Hematopoietic multipotent progenitor cell treated with erythropoietin and hydrocortisone succinate and interleukin-3 and kit ligand, for 6 days (in vitro differentiated cells): ENCODE results near the gene GLB1L3.

Source experiments
- DNase-seq: peaks from one replicate; pipeline ENCODE4 v3.0.0-alpha.2; 2015

The GLB1L3 gene

DNA sequence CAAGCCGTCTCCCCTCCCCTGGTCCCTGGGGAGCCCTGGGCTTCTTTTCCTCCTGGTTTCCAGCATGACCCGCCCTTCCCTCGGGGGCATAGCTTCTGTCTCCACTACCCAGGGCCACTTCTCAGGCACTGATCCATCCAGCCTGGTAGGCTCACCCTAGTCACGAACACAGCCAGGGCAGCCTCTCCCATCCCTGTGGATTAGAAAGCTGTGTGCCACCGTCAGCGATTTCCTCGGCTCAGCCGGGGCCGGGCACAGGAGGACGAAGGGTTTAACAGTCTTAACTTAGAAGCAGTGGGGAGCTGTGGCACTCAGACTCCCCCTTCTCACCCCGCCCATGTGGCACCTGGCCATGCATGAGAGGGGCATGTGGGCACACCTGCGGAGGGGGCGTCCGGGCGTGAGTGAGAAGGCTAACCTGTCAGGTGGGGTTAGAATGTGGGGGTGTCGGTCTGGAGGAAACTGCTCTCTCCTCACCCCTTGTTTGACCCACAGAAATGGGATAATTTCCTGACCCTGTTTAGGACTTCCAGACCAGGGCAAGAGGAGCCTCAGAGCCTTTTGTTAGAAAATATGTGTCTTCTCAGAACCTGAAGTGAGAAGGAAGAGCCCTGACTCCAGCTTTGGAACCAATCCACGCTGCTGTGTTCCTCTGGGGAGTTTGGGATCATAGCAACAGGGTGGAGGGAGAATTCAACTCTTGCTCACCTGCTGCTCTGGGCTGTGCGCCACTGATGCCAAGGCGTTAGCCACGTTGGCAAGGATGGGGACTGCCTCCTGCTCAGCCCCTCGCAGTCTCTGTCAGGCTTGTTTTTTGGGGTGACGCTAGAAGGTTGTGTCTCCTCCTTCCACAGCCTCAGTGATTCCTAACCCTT lies 70.2 kb downstream of the GLB1L3 start:
- DNase-seq, result no peak

DNA sequence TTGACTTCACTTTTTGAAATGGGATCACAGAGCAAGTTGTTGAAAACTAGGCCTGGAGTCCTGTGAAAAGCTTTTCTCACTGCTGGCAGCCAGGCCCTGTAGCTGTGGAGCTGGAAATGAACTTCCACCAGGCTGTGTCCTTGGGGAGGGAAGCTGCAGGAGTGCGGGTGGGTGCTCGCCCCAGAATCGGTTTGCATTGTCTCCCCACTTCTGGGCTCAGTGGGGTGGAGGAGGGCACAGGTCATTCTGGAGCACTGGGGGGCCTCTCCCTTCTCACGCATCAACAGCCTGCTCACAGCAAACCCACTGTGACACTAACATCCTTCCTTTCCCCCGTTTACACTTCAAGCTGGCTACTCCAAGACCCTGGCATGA lies 70.8 kb downstream of the GLB1L3 start:
- no peak for DNase-seq

DNA sequence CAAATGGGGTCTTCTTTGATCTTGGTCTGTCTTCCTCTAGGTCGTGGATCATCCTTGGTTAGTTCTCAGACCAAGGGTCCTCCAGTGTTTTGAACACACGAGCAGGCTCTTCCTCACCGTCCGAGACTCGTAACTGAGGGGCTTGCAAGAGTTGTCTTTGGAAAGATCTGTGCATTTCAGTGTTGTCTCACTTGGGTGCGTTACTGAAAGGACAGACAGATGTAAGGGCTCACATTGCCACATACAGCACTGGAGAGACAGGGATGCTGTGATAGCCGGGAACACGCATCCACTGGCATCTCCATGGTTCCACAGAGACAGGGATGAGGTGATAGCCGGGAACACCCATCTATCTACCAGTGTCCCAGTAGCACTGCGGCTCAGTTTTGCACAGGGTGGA lies 71.3 kb downstream of the GLB1L3 start:
- no peak for DNase-seq

DNA sequence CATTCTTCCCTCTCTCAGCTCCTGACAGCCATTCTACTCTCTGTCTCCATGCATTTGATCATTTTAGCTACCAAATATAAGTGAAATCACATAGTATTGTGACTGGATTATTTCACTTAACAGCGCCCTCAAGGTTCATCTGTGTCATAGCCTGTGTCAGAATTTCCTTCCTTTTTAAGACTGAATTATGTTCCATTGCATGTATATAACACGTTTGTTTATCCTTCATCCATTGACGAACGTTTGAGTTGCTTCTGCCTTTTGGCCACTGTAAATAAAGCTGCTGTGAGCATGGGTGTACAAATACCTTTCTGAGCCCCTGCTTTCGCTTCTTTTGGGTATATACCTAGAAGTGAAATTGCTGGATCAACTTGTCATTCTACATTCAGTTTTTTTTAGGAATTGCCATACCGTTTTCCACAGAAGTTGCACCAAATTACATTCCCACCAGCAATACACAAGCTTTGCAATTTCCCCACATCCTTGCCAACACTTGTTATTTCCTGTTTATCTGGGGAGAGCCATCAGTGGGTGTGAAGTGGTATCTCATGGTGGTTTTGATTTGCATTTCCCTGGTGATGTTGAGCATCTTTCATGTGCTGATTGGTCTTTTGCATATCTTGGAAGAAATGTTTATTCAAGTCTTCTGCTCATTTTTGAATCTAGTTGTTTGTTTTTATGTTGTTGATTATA lies 73.1 kb downstream of the GLB1L3 start:
- DNase-seq, result no peak

DNA sequence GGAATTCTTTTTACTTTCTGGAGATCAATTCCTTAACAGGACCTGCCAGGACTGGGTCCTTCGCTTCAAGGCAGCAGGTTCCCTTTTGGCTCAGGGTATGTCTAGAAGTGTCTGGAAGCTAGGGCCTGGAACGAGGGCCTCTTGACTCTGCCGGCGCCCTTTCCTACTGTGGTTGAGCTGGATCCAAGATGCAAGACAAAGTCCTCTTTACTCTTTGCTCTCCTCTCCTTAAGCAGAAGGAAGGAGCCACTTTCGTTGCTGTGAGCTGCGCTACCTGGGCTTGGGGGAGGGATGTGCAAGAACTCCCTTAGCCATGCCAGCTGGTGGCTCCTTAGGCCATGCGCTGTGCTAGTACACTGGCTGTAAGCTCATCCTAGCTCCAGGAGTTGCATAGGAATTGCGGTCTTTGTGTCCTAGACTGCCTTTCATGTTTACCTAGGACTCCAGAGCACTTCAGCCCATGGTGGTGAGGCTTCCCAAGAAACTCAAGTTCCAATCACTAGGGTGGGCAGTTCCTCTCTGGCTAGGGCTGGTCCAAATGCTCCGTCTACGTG lies 73.7 kb downstream of the GLB1L3 start:
- no peak for DNase-seq

DNA sequence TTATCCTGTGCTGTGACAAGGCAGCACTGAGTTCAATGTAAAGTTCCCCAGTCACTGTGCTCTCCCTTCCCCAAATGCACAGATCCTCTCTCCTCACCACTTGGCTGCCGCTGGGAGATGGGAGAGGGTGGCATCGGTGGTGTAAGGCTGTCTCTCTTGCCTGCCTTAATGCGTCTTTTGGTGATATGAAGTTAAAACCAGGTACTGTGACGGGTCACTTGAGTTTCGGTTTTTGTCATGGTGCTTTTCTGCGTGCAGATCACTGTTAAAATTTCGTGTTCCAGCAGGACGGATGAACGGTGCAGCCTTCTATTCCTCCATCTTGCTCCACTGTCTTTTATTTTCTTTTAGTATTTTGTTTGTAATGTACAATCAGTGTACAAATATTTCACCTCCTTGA lies 74.2 kb downstream of the GLB1L3 start:
- DNase-seq, result no peak

DNA sequence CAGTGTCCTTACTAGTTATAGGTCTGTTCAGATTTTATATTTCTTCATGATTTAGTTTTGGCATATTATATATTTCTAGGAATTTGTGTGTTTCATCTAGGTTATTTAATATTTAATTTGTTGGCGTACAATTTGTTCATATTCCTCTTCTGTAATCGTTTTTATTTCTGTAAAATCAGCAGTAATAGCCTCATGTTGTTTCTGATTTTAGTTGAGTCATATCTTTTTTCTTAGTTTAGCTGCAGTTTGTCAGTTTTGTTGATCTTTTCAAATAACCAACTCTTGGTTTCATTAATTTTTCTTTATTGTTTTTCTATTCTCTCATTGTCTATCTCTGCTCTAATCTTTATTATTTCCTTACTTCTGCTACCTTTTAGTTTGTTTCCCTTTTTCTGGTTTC lies 75.9 kb downstream of the GLB1L3 start:
- DNase-seq, result no peak

DNA sequence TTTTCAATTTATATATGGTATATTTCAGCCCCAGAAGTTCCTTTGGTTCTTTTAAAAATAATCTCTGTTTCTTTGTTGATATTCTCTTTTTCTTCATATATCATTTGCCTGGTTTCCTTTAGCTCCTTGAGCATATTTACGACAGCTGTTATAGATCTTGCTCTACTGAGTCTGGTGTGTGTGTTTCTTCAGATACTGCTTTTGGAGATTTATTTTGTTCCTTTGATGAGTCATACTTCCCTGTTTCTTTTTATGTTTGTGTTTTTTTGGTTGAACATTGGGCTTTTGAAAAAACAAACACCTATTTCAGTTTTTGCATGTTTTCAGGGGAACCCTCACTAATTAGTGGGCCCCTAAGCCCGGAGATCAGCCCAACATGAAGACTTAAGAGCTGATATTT lies 79.0 kb downstream of the GLB1L3 start:
- DNase-seq, result no peak

DNA sequence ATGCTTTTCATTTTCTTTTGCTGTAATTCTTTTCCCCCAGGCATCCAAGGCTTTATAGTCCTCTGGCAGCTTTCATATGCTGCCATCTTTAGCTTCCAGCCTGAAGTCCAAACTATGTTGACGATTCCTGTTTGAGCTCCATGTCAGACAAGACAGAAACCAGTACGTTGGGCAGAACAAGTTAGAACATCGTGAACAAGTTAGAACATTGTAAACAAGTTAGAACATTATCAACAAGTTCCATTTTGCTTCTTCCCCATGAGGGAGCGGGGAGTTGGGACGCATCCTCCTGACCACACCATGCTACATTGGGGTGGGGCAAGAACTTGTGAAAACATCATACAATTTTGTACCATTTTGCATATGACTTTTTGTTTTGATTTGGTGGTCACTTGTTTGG lies 79.5 kb downstream of the GLB1L3 start:
- no peak for DNase-seq

DNA sequence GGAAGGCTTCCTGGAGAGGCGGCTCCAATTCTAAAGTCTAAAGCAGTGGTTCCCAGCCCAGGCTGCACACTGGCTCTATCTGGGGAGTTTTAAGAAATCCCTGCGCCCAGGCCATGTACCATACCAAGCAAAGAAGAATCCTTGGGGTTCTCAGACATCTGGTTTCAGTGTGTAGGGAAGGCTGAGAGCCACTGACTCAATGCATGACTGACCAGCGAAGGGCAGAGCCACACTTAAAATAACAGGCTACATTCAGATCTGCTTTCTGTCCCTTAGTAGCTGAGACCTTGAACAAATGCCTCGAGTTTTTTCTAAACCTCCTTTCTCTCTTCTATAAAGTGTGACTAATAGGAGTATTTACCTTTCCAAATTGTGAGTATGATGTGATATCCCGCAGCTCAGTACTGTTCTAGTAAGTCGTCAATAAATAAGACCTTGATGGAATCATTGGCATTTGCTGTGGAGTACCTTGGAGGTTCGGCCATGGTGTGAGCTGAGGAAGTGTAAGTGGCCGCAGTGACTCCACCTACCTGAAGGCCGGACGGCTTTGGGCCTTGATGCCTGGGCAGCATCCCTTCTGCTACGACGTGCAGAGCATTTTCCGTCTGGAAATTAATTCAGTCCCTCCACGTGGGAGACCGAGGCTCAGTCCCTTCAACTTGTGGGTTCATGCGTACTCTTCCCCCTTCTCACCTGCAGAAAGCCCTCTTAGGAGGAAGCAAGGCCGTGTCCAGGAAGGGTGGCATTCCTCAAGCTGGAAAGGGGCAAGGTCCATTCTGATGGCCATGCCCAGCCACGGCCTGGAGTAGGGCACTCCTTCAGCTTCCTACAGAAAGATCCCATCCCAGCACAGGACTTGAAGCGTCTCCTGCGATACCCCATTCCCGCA lies 80.7 kb downstream of the GLB1L3 start:
- no peak for DNase-seq

DNA sequence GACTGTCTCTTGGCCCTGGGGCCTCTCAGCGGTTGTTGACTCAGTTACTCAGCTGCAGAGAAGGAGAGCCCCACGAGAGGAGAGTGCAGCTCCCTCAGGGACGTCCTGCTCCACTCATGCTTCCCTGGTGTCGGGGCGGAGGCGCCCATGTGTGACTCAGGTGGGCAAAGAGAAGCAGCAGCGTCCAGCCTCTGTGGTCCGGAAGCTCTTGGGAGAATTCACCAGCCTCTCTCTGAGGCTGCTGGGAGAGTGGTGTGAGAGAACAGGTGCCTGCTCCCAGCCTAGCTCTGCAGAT lies 81.3 kb downstream of the GLB1L3 start:
- DNase-seq, result no peak

DNA sequence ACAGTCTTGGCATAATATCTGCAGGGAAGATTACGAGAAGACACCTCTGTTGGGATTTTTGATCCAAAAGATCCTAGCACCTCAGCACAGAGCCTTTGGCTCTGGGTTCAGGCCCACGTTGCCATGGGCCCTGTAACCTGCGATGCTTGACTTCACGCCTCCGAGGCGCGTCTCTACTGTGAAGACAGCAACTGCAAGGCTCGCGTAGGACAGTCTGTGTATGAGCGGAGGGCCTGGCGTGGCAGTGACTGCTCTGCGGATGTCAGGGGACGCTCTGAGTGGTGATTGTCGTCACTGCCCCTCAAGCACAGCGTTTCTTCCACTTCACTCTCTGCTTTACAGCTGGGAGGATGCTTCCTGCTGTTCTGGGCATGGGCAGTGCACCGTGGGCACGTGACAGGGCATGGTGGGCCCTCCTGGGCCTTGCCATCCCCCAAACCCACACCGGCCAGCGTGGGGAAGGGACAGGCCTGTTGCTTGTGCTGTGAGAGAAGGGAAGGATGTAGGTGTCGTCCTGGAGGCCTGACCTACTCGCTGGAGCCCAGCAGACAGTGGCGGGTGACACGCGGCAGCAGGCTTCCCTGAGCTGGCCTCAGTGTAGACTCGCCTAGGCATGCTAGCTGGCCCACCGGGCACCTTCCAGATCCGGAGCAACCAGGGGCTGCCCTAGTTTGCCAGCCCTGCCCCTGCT lies 82.1 kb downstream of the GLB1L3 start:
- no peak for DNase-seq

DNA sequence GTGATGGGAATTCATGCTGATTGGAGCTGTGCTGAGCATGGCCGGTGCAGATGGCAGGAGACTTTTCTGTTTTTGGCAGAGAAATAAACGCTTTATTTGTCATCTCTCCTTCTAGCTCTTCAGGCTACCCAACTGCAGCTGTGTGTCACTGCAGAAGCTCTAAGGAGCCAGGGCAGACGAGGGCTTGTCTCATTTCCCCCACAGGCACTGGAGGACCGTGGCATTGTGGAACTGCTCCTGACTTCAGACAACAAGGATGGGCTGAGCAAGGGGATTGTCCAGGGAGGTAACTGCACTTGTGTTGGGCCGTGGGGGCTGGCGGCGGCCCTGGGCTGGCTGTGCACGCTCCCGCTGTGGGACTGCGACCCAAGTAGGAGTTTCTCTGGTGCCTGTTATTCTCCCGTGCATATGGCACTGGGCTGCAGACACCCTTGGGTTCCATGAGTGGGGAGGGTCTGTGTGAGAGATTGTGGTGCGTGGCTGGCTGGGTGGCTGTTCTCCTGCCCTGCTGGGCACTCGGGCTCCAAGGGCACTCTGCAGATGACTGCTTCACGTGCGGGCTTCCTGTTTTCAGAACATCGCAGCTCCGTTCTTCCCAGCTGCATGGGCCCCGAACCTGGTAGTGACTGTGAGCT lies 82.8 kb downstream of the GLB1L3 start:
- no peak for DNase-seq

DNA sequence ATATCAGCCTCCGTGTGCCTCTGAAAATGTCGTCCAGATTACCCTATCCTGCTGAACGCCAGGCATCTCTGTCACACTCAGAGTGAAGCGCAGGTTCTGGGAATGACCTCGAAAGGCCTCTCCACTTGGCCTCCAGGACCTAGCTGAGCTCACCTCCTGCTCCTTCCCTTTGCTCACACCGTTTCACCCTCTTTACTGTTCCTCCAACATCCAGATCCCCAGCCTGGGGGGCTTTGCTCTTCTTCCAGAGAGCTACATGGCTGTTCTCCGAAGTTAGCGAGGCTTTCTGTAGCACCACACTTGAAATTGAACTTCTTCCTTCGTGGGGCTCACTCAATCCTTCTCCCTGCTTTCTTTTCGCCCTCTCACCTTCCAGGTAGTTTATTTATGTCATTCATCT lies 83.5 kb downstream of the GLB1L3 start:
- DNase-seq, result no peak

DNA sequence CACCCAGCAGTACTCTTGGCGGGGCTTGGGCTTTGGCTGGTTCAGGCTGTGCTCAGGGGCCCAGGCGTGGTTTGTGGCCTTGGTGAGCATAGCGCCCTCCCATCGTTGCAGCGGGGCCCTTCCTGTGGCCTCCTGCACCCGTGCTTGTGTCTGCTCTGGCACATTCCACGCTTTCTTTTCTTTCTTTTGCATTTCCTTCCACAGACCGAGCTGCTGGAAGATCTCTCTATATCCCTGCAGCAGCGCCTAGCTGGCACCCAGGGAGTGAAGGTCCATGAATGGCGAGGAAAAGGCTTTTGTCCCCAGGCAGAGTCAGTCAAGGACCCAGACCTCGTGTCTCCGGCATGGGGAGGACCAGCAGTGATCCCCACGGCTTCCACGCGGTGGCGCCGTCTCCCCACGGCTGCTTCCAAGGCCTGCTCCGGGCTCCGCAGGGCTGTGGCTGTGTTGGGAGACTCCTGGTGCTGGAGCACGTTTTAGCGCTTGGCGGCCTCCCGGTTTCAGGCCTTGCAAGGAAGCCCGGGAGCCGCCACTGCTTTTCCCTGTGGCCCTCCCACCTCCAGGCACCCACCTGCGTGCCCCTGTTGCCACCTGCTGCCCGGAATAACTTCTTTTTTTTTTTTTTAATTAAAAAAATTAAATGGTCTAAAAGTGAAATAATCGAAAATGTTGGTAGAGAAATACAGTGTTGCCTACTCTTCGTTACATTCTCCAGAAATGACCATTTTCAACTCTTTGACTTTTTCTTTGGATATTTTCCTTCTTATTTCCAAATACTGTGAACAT lies 84.1 kb downstream of the GLB1L3 start:
- DNase-seq, result peak; percentile 82

DNA sequence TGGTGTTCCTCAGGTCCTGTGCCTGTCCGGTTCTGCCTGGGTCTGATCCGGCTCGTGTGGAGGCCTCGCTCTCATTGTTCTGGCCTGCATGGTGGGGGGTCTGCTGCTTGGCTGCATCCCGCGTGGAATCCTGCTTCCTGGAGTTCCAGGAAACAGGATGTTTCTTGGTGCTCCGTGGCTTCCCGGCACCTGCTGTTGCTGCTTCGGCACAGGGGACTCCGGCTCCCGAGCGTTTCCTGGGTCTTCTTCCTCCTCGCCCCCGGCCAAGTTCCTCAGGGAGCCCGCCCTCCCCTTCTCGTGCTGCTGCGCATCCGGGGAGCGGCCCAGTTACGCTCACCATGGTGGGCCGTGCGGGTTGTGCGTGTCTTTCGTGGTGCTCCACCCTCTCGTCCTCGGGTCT lies 85.5 kb downstream of the GLB1L3 start:
- DNase-seq, result no peak

DNA sequence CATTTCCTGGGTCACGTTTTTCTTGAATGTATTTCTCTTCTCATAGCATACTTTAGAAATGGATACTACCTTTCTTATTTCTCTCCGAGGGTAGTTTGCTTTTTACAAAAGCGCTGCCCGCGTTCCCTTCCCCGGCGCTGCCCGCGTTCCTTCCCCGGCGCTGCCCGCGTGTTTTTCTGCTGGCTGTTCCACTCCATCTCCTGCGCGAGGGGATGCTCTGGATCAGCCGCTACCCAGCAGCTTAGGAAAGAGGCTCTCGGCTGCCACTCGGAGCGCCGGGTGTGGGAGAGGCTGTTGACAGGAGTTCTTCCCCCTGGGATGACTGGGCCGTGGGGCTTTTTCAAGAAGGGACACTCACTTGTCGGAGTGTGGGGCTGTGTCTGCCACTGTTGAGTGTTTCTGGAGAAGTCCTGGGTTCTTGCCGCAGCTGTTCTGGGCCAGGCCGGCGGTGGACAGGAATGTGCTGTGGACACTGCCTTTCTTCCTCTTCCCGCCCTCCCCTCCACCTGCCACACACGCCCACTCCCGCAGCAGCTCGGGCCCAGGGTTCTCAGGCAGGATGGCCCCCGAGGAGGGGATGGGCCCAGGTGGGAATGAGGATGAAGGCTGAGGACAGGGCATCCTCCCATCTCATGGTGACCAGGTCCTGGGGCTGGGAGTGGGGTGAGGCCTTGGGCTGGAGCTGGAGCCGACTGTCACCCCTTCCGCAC lies 86.2 kb downstream of the GLB1L3 start:
- DNase-seq, result no peak

DNA sequence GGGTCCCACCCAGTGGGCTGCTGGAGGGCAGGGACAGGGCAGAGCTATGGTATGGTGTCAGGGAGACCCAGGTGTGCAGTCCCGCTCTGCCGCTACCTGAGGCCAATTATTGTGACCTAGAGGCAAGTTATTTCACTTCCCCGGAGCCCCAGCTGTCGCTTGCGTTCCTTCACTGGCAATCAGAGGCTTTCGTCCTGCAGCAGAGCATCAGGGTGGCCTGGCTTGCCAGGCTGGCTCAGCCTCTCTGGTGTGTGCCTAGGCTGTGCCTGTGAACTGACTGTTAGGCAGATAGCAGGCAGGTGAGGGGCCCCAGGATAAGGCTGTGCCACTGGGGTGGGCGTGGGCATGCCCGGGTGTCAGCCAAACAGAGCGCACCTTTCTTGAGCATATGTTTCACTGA lies 87.0 kb downstream of the GLB1L3 start:
- DNase-seq, result no peak

DNA sequence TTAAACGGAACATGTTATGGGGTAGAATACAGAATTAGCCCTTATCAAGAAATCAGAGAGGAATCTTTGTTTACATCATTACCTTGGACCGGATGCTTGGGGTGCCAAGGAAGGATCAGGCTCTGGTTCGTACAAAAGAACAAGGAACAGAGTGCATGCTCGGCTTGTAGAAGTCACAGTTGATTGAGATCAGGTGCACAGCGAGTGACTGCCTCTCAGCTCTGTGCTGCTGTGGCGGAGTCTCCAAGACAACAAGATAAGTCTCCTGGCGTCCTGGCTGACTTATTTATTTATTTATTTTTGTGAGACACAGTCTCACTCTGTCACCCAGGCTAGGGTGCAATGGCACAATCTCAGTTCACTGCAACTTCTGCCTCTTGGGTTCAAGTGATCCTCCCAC lies 87.4 kb downstream of the GLB1L3 start:
- no peak for DNase-seq

DNA sequence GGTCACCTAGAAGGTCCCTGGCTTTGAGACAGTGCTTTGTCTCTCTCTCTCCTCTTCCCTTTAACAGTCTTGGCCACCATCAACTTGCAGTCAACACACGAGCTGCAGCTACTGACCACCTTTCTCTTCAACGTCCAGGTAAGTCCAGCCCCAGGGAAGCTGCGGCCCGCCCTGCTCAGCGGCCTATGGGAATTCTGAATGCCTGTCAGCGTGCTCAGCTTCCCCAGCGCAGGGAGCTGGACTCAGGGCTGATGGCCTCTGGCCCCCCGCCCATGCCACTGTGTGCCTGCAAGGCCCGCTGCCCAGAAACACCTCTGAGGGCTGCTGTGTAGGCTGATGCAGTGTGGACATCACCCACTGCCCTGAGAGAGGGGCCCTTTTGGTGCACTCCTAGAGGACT lies 88.1 kb downstream of the GLB1L3 start:
- no peak for DNase-seq
